ENCODE data around the gene FRMD7.

FRMD7 gene

DNA sequence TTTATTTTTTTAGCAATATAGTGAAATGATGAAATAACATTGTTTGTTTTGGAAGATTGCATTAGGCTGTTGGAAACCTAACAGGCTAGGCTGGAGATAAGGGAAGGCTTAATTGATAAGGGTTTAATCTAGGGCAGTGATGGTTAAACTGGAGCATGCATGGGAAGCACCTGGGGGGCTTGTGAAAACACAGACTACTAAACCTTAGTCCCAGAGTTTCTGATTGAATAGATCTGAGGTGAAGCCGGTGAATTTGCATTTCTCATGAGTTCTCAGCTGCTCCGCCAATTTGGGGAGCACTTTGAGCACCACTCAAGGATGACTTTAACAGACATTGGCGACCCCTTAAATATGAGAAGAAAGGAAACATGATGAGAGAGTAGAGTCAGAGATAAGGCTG lies 93.2 kb downstream of the FRMD7 start:
- TF ChIP-seq EZH2phosphoT487 (IDR thresholded peaks at IDR 0.05; ENCODE audit: borderline replicate concordance): no peak
- TF ChIP-seq, protein P1, sequence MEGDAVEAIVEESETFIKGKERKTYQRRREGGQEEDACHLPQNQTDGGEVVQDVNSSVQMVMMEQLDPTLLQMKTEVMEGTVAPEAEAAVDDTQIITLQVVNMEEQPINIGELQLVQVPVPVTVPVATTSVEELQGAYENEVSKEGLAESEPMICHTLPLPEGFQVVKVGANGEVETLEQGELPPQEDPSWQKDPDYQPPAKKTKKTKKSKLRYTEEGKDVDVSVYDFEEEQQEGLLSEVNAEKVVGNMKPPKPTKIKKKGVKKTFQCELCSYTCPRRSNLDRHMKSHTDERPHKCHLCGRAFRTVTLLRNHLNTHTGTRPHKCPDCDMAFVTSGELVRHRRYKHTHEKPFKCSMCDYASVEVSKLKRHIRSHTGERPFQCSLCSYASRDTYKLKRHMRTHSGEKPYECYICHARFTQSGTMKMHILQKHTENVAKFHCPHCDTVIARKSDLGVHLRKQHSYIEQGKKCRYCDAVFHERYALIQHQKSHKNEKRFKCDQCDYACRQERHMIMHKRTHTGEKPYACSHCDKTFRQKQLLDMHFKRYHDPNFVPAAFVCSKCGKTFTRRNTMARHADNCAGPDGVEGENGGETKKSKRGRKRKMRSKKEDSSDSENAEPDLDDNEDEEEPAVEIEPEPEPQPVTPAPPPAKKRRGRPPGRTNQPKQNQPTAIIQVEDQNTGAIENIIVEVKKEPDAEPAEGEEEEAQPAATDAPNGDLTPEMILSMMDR (conservative IDR thresholded peaks at IDR 0.05; ENCODE audit: low read length): no peak
- H3K9ac ChIP-seq (ENCODE audit: low read depth, low read length, poor library complexity, severe bottlenecking): no peak overlapping the region
- H2AFZ ChIP-seq (ENCODE audit: low read length): no peak overlapping the region
- H3K79me2 ChIP-seq (ENCODE audit: insufficient read depth, low read length): peaks cover 97% of the 10 kb centered on the region
- H3K9me2 ChIP-seq (replicated peaks; ENCODE audit: low read depth, low read length): no peaks in the 10 kb centered on the region
- H4K20me1 ChIP-seq (ENCODE audit: insufficient read depth, low read length, poor library complexity, severe bottlenecking): peaks cover 82% of the 10 kb centered on the region
- H3K4me3 ChIP-seq (ENCODE audit: low read length, poor library complexity, severe bottlenecking): no peak overlapping the region
- no peak overlapping the region for H3K4me2 ChIP-seq (ENCODE audit: low read depth, low read length, poor library complexity, severe bottlenecking)
- H3K36me3 ChIP-seq (ENCODE audit: insufficient read depth, low read length): no peaks in the 10 kb centered on the region
- H3F3A ChIP-seq (ENCODE audit: low read depth): no peaks in the 10 kb centered on the region
- no peaks in the 10 kb centered on the region for H3K9me3 ChIP-seq (ENCODE audit: insufficient read depth, low read depth, low read length)
- H3K4me1 ChIP-seq (ENCODE audit: insufficient read depth, low read length, poor library complexity, severe bottlenecking): peaks cover 31% of the 10 kb centered on the region
- no peaks in the 10 kb centered on the region for H3K27me3 ChIP-seq (ENCODE audit: insufficient read depth, low read length, poor library complexity, severe bottlenecking)

DNA sequence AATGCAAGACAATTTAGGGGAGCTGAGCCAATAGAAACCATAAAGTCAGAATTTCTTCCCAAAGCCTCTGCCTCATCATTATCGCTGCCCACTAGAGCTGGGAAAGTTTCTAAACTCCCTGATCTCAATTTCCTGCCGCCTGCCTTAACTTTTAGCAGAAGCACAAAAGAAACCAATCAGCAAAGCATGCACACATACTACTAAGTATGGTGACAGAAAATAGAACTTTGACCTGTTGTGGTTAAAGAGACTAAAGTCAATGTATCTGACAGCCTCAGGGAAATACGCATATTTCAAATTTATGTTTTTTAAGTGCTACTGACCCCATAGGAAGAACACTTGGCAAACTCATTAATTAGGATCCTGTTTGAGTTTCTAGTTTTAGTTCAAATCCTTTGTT lies 94.7 kb downstream of the FRMD7 start:
- TF ChIP-seq, protein P1 (conservative IDR thresholded peaks at IDR 0.05; ENCODE audit: low read length): no peak
- no peak for TF ChIP-seq EZH2phosphoT487 (IDR thresholded peaks at IDR 0.05; ENCODE audit: borderline replicate concordance)
- Histone ChIP-seq H3K4me3 (ENCODE audit: low read length, poor library complexity, severe bottlenecking) (peak overlapping the region; percentile 16), H3K36me3 (ENCODE audit: insufficient read depth, low read length) (no peaks in the 10 kb centered on the region), H3K4me1 (ENCODE audit: insufficient read depth, low read length, poor library complexity, severe bottlenecking) (peaks cover 46% of the 10 kb centered on the region), H3K9me3 (ENCODE audit: insufficient read depth, low read depth, low read length) (no peaks in the 10 kb centered on the region), H3K4me2 (ENCODE audit: low read depth, low read length, poor library complexity, severe bottlenecking) (peak overlapping the region; percentile 98), H3F3A (ENCODE audit: low read depth) (no peaks in the 10 kb centered on the region), H3K9me2 (replicated peaks; ENCODE audit: low read depth, low read length) (no peaks in the 10 kb centered on the region), H3K27me3 (ENCODE audit: insufficient read depth, low read length, poor library complexity, severe bottlenecking) (no peaks in the 10 kb centered on the region), H3K79me2 (ENCODE audit: insufficient read depth, low read length) (peaks cover 97% of the 10 kb centered on the region), H4K20me1 (ENCODE audit: insufficient read depth, low read length, poor library complexity, severe bottlenecking) (peaks cover 79% of the 10 kb centered on the region), H2AFZ (ENCODE audit: low read length) (no peak overlapping the region), H3K9ac (ENCODE audit: low read depth, low read length, poor library complexity, severe bottlenecking) (no peak overlapping the region)

DNA sequence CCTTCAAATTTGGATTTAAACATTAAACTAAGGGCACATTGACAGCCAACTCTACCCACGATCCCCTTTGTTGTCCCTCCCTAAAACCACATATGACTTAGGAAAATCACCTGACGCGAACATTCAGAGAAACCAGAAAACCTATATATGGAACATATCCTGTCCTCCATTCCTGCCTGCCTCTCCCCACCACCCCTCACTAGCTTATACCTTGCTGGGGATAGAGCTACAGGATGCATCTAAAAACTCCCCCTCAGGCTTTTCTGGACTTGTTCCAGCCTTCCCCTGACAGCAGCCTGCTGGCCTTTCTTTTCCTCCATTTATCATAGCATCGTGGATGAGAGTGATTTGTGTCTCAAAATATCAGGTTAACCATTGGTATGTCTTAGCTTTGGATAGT lies 96.0 kb downstream of the FRMD7 start:
- peaks cover 55% of the 10 kb centered on the region for H3K4me1 ChIP-seq (ENCODE audit: insufficient read depth, low read length, poor library complexity, severe bottlenecking)
- peaks cover 82% of the 10 kb centered on the region for H4K20me1 ChIP-seq (ENCODE audit: insufficient read depth, low read length, poor library complexity, severe bottlenecking)
- peak overlapping the region; percentile 98 for H3K4me2 ChIP-seq (ENCODE audit: low read depth, low read length, poor library complexity, severe bottlenecking)

More for the DNA sequence above, 96.0 kb downstream of the FRMD7 start:
- peak overlapping the region; percentile 20 for H3K4me3 ChIP-seq (ENCODE audit: low read length, poor library complexity, severe bottlenecking)
- H3K79me2 ChIP-seq (ENCODE audit: insufficient read depth, low read length): peaks cover 97% of the 10 kb centered on the region
- H3K9me2 ChIP-seq (replicated peaks; ENCODE audit: low read depth, low read length): no peaks in the 10 kb centered on the region
- H3K27me3 ChIP-seq (ENCODE audit: insufficient read depth, low read length, poor library complexity, severe bottlenecking): no peaks in the 10 kb centered on the region
- TF ChIP-seq EZH2phosphoT487 (IDR thresholded peaks at IDR 0.05; ENCODE audit: borderline replicate concordance): no peak
- TF ChIP-seq, protein P1 (conservative IDR thresholded peaks at IDR 0.05; ENCODE audit: low read length): no peak
- no peaks in the 10 kb centered on the region for H3K36me3 ChIP-seq (ENCODE audit: insufficient read depth, low read length)
- H3F3A ChIP-seq (ENCODE audit: low read depth): no peaks in the 10 kb centered on the region
- no peak overlapping the region for H2AFZ ChIP-seq (ENCODE audit: low read length)
- no peaks in the 10 kb centered on the region for H3K9me3 ChIP-seq (ENCODE audit: insufficient read depth, low read depth, low read length)
- no peak overlapping the region for H3K9ac ChIP-seq (ENCODE audit: low read depth, low read length, poor library complexity, severe bottlenecking)
